ENCODE measurements around the gene HSPG2. TPM values are rescaled to one million over a fixed set of nuclear protein-coding genes. Genes with fewer than 3 reads are reported as not detected.

The HSPG2 gene
- total and polyA plus RNA-seq, 4 donors = 49.6 to 85.8 (median 64.8) TPM

GRCh38 chr1:21861602-21862429 lies 75.3 kb downstream of the HSPG2 start:
- no peak overlapping the region for H3K27ac ChIP-seq (ENCODE audit: low read depth, low read length)
- H3K4me1 ChIP-seq (ENCODE audit: control insufficient read depth, insufficient read depth, low read length) = peaks cover 5% of the 10 kb centered on the region
- WGBS (ENCODE audit: insufficient coverage) = 98% methylated on average over 16 of the region's 19 CpGs
- peaks cover 58% of the 10 kb centered on the region for H3K36me3 ChIP-seq (ENCODE audit: control insufficient read depth, insufficient read depth, low read length)
- no peak overlapping the region for H3K4me3 ChIP-seq (ENCODE audit: low read depth, low read length)
- no peaks in the 10 kb centered on the region for H3K27me3 ChIP-seq (ENCODE audit: control insufficient read depth, insufficient read depth, low read length)
- no peak for DNase-seq (ENCODE audit: low read depth in 4 of 6, low spot score in 6 of 6)
- no peaks in the 10 kb centered on the region for H3K9me3 ChIP-seq (ENCODE audit: control insufficient read depth, insufficient read depth, low read length)

- no peak overlapping the region for H3K27ac ChIP-seq (ENCODE audit: low read depth, low read length)
- 100% methylated on average over 1 of the region's 3 CpGs for WGBS (ENCODE audit: insufficient coverage)
- peaks cover 62% of the 10 kb centered on the region for H3K36me3 ChIP-seq (ENCODE audit: control insufficient read depth, insufficient read depth, low read length)
- no peaks in the 10 kb centered on the region for H3K27me3 ChIP-seq (ENCODE audit: control insufficient read depth, insufficient read depth, low read length)
- peaks cover 3% of the 10 kb centered on the region for H3K4me1 ChIP-seq (ENCODE audit: control insufficient read depth, insufficient read depth, low read length)
- no peak for DNase-seq (ENCODE audit: low read depth in 4 of 6, low spot score in 6 of 6)
- no peak overlapping the region for H3K4me3 ChIP-seq (ENCODE audit: low read depth, low read length)
- H3K9me3 ChIP-seq (ENCODE audit: control insufficient read depth, insufficient read depth, low read length) = no peaks in the 10 kb centered on the region
These were observed 76.1 kb downstream of the HSPG2 start for GRCh38 chr1:21860971-21861370.

GRCh38 chr1:21859669-21860179 lies 77.4 kb downstream of the HSPG2 start:
- 98% methylated on average over 4 of the region's 10 CpGs for WGBS (ENCODE audit: insufficient coverage)
- H3K36me3 ChIP-seq (ENCODE audit: control insufficient read depth, insufficient read depth, low read length) = peaks cover 64% of the 10 kb centered on the region
- no peak overlapping the region for H3K27ac ChIP-seq (ENCODE audit: low read depth, low read length)

GRCh38 chr1:21857840-21858670 lies 79.1 kb downstream of the HSPG2 start:
- no peak overlapping the region for H3K4me3 ChIP-seq (ENCODE audit: low read depth, low read length)
- H3K27ac ChIP-seq (ENCODE audit: low read depth, low read length) = no peak overlapping the region
- H3K9me3 ChIP-seq (ENCODE audit: control insufficient read depth, insufficient read depth, low read length) = no peaks in the 10 kb centered on the region
- no peak for DNase-seq (ENCODE audit: low read depth in 4 of 6, low spot score in 6 of 6)
- WGBS (ENCODE audit: insufficient coverage) = 86% methylated on average over 15 of the region's 15 CpGs
- peaks cover 65% of the 10 kb centered on the region for H3K36me3 ChIP-seq (ENCODE audit: control insufficient read depth, insufficient read depth, low read length)
- no peaks in the 10 kb centered on the region for H3K4me1 ChIP-seq (ENCODE audit: control insufficient read depth, insufficient read depth, low read length)
- H3K27me3 ChIP-seq (ENCODE audit: control insufficient read depth, insufficient read depth, low read length) = no peaks in the 10 kb centered on the region

More at GRCh38 chr1:21859669-21860179, 77.4 kb downstream of the HSPG2 start:
- H3K4me1 ChIP-seq (ENCODE audit: control insufficient read depth, insufficient read depth, low read length) = no peaks in the 10 kb centered on the region
- H3K4me3 ChIP-seq (ENCODE audit: low read depth, low read length) = no peak overlapping the region
- H3K27me3 ChIP-seq (ENCODE audit: control insufficient read depth, insufficient read depth, low read length) = no peaks in the 10 kb centered on the region
- DNase-seq (ENCODE audit: low read depth in 4 of 6, low spot score in 6 of 6) = no peak
- H3K9me3 ChIP-seq (ENCODE audit: control insufficient read depth, insufficient read depth, low read length) = no peaks in the 10 kb centered on the region

- WGBS (ENCODE audit: insufficient coverage) = 92% methylated on average over 14 of the region's 14 CpGs
- H3K4me3 ChIP-seq (ENCODE audit: low read depth, low read length) = no peak overlapping the region
These were observed 79.8 kb downstream of the HSPG2 start for GRCh38 chr1:21857142-21857839.

GRCh38 chr1:21855257-21856096 lies 81.6 kb downstream of the HSPG2 start:
- Histone ChIP-seq H3K4me3 (ENCODE audit: low read depth, low read length) (no peak overlapping the region), H3K27ac (ENCODE audit: low read depth, low read length) (no peak overlapping the region), H3K9me3 (ENCODE audit: control insufficient read depth, insufficient read depth, low read length) (no peaks in the 10 kb centered on the region), H3K36me3 (ENCODE audit: control insufficient read depth, insufficient read depth, low read length) (peaks cover 78% of the 10 kb centered on the region), H3K27me3 (ENCODE audit: control insufficient read depth, insufficient read depth, low read length) (no peaks in the 10 kb centered on the region), H3K4me1 (ENCODE audit: control insufficient read depth, insufficient read depth, low read length) (no peaks in the 10 kb centered on the region)
- no peak for DNase-seq (ENCODE audit: low read depth in 4 of 6, low spot score in 6 of 6)
- 92% methylated on average over 35 of the region's 35 CpGs for WGBS (ENCODE audit: insufficient coverage)

More at GRCh38 chr1:21857142-21857839, 79.8 kb downstream of the HSPG2 start:
- DNase-seq (ENCODE audit: low read depth in 4 of 6, low spot score in 6 of 6) = no peak
- Histone ChIP-seq H3K9me3 (ENCODE audit: control insufficient read depth, insufficient read depth, low read length) (no peaks in the 10 kb centered on the region), H3K4me1 (ENCODE audit: control insufficient read depth, insufficient read depth, low read length) (no peaks in the 10 kb centered on the region), H3K27me3 (ENCODE audit: control insufficient read depth, insufficient read depth, low read length) (no peaks in the 10 kb centered on the region), H3K27ac (ENCODE audit: low read depth, low read length) (no peak overlapping the region), H3K36me3 (ENCODE audit: control insufficient read depth, insufficient read depth, low read length) (peaks cover 73% of the 10 kb centered on the region)

GRCh38 chr1:21854751-21855131 lies 82.4 kb downstream of the HSPG2 start:
- WGBS (ENCODE audit: insufficient coverage) = 92% methylated on average over 13 of the region's 13 CpGs
- no peaks in the 10 kb centered on the region for H3K27me3 ChIP-seq (ENCODE audit: control insufficient read depth, insufficient read depth, low read length)
- no peak overlapping the region for H3K4me3 ChIP-seq (ENCODE audit: low read depth, low read length)
- no peaks in the 10 kb centered on the region for H3K9me3 ChIP-seq (ENCODE audit: control insufficient read depth, insufficient read depth, low read length)
- H3K36me3 ChIP-seq (ENCODE audit: control insufficient read depth, insufficient read depth, low read length) = peaks cover 79% of the 10 kb centered on the region
- H3K27ac ChIP-seq (ENCODE audit: low read depth, low read length) = no peak overlapping the region
- DNase-seq (ENCODE audit: low read depth in 4 of 6, low spot score in 6 of 6) = no peak
- H3K4me1 ChIP-seq (ENCODE audit: control insufficient read depth, insufficient read depth, low read length) = no peaks in the 10 kb centered on the region

- H3K27ac ChIP-seq (ENCODE audit: low read depth, low read length) = no peak overlapping the region
- no peaks in the 10 kb centered on the region for H3K9me3 ChIP-seq (ENCODE audit: control insufficient read depth, insufficient read depth, low read length)
- H3K27me3 ChIP-seq (ENCODE audit: control insufficient read depth, insufficient read depth, low read length) = no peaks in the 10 kb centered on the region
- 96% methylated on average over 18 of the region's 21 CpGs for WGBS (ENCODE audit: insufficient coverage)
- peaks cover 79% of the 10 kb centered on the region for H3K36me3 ChIP-seq (ENCODE audit: control insufficient read depth, insufficient read depth, low read length)
- no peak for DNase-seq (ENCODE audit: low read depth in 4 of 6, low spot score in 6 of 6)
- no peaks in the 10 kb centered on the region for H3K4me1 ChIP-seq (ENCODE audit: control insufficient read depth, insufficient read depth, low read length)
- H3K4me3 ChIP-seq (ENCODE audit: low read depth, low read length) = no peak overlapping the region
These were observed 82.9 kb downstream of the HSPG2 start for GRCh38 chr1:21854090-21854750.

Data from spinal cord (tissue), 10 donors.